IMR-90 (cell line): Measurements from ENCODE around the gene STARD7.

Source experiments
- CTCF ChIP-seq: conservative IDR thresholded peaks from 2 replicates; pipeline ENCODE4 v1.5.1; 2012; ENCODE audit warnings: mild to moderate bottlenecking, low read depth, low read length, improper control_type of control experiment
- FOS ChIP-seq: fragments of 150-350 bp; IDR thresholded peaks from 2 replicates; pipeline ENCODE4 v1.6.1; 2016; ENCODE audit warnings: low read depth, low read length
- MXI1 ChIP-seq: IDR thresholded peaks from 2 replicates; pipeline ENCODE4 v1.6.1; 2012; ENCODE audit warnings: low read depth, mild to moderate bottlenecking, low read length, moderate library complexity, borderline replicate concordance
- RAD21 ChIP-seq: IDR thresholded peaks from 2 replicates; pipeline ENCODE4 v1.6.1; 2012; ENCODE audit warnings: low read length, improper control_type of control experiment
- RCOR1 ChIP-seq: IDR thresholded peaks from 2 replicates; pipeline ENCODE4 v1.6.1; 2012; ENCODE audit warnings: mild to moderate bottlenecking, low read length, improper control_type of control experiment; ENCODE audit not compliant: insufficient replicate concordance
- SMC3 ChIP-seq: fragments of 150-350 bp; IDR thresholded peaks from 2 replicates; pipeline ENCODE4 v1.6.1; 2016; ENCODE audit warnings: low read depth, mild to moderate bottlenecking, antibody characterized with exemption, low read length, moderate library complexity

DNA sequence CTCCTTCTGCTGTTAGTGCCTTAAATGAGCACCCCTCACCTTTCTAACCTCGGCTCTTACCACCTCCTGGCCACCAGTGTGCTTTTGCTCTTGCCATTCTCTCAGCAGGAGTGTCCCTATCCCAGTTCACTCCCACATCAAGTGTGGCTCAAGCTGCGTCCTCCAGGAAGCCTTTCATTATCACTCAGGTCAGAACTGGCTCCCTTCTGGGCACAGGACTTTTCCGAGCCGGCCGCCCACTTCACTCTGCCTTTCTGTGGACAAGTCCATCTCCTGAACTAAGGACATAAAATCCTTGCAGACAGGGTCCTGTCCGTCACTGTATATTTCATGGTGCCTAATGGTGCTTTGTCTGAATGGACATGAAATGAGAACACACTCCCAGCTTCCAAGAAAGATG, 41.6 kb upstream of the STARD7 start:
- TF ChIP-seq SMC3 (no peak), FOS (no peak), CTCF (no peak), MXI1 (no peak), RAD21 (no peak), RCOR1 (no peak)
